ENCODE measurements around the gene IPPK. TPM values are rescaled to one million over a fixed set of nuclear protein-coding genes. Genes with fewer than 3 reads are reported as not detected.

IPPK gene
- total RNA-seq, 1 experiment from 2014 or later = 15.4 TPM

DNA sequence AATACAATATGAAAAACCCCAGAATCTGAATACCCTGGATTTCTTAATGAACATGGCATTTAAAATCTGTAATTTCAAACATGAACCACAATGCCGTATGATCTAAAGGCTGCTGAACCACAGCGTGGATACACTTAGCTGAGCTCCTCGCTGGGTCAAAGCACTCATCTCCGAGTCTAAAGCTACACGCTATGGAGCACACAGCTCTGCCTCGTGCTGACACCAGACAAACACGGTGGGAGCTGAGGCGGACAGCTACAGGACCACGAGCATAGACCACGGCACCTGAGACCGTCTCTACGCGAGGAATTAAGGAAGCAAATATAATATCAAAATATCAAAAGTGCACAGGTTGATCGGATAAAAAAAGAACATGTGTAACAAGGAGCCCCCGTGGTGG is 42.8 kb upstream of the IPPK start:
- POLR2A ChIA-PET = no interaction called here
- BruUV-seq (replicated peaks) = no TSS peak
- intact Hi-C loops (cut with micrococcal nuclease) = no loop called here

More for the DNA sequence above, 42.8 kb upstream of the IPPK start:
- Histone ChIP-seq H3K4me2 (ENCODE audit: low read length) (no peak overlapping the region), H3K4me1 (ENCODE audit: control insufficient read depth in 1 of 2, insufficient read depth in 2 of 2, low read length in 2 of 2) (no peaks in the 10 kb centered on the region), H3K9ac (ENCODE audit: low read length) (no peak overlapping the region), H3K9me3 (ENCODE audit: control insufficient read depth in 1 of 2, insufficient read depth in 1 of 2, low read depth in 1 of 2, low read length in 2 of 2) (no peaks in the 10 kb centered on the region), H3K27me3 (ENCODE audit: insufficient read depth, low read length) (no peaks in the 10 kb centered on the region), H3K4me3 (replicated peaks in 1 of 2; ENCODE audit: low read depth in 1 of 2, low read length in 2 of 2) (no peak overlapping the region), H2AFZ (ENCODE audit: low read depth, low read length, poor library complexity, severe bottlenecking) (no peak overlapping the region), H3K79me2 (ENCODE audit: insufficient read depth, low read length) (no peaks in the 10 kb centered on the region; the same call in 1 of the 2 replicates), H4K20me1 (ENCODE audit: insufficient read depth) (no peaks in the 10 kb centered on the region; the same call in 1 of the 2 replicates), H3K27ac (ENCODE audit: low read depth, low read length) (no peak overlapping the region), H3K36me3 (ENCODE audit: control insufficient read depth in 1 of 2, insufficient read depth in 2 of 2, low read length in 2 of 2) (peaks cover 31 to 39% of the 10 kb centered on the region in 2 experiments; a peak in 3 of 4 replicates), H3K9me2 (ENCODE audit: insufficient read depth) (no peaks in the 10 kb centered on the region)
- no peak for ATAC-seq
- DNase-seq (ENCODE audit: low read depth, low spot score) = no peak
- RAD21 ChIA-PET (ENCODE audit: low non-redundant PET in 1 of 2, low total read pairs in 2 of 2, uncharacterized antibody in 2 of 2, unreplicated experiment in 2 of 2) = no interaction called here
- no peak for TF ChIP-seq EZH2phosphoT487 (IDR thresholded peaks at IDR 0.05; ENCODE audit: borderline replicate concordance)
- no peak for TF ChIP-seq TCF7L2 (IDR thresholded peaks at IDR 0.05; ENCODE audit: borderline replicate concordance, extremely low read depth, insufficient read depth, insufficient read length)
- TF ChIP-seq CBX3 (IDR thresholded peaks at IDR 0.05; ENCODE audit: low read depth) = no peak
- TF ChIP-seq, protein P1, sequence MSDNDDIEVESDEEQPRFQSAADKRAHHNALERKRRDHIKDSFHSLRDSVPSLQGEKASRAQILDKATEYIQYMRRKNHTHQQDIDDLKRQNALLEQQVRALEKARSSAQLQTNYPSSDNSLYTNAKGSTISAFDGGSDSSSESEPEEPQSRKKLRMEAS (IDR thresholded peaks at IDR 0.05) = no peak
- TF ChIP-seq FOSL1 (IDR thresholded peaks at IDR 0.05; ENCODE audit: low read depth) = no peak
- TF ChIP-seq ZNF274 (IDR thresholded peaks at IDR 0.05; ENCODE audit: low read depth, low read length) = no peak
- TF ChIP-seq SP1 (IDR thresholded peaks at IDR 0.05; ENCODE audit: low read depth) = no peak
- TF ChIP-seq, protein P2, sequence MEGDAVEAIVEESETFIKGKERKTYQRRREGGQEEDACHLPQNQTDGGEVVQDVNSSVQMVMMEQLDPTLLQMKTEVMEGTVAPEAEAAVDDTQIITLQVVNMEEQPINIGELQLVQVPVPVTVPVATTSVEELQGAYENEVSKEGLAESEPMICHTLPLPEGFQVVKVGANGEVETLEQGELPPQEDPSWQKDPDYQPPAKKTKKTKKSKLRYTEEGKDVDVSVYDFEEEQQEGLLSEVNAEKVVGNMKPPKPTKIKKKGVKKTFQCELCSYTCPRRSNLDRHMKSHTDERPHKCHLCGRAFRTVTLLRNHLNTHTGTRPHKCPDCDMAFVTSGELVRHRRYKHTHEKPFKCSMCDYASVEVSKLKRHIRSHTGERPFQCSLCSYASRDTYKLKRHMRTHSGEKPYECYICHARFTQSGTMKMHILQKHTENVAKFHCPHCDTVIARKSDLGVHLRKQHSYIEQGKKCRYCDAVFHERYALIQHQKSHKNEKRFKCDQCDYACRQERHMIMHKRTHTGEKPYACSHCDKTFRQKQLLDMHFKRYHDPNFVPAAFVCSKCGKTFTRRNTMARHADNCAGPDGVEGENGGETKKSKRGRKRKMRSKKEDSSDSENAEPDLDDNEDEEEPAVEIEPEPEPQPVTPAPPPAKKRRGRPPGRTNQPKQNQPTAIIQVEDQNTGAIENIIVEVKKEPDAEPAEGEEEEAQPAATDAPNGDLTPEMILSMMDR (IDR thresholded peaks at IDR 0.05 in 2 of 3, conservative IDR thresholded peaks at IDR 0.05 in 1 of 3; ENCODE audit: borderline replicate concordance in 1 of 3, insufficient read depth in 1 of 3, low read depth in 2 of 3, low read length in 2 of 3) = no peak
- TF ChIP-seq ELF1 (IDR thresholded peaks at IDR 0.05; ENCODE audit: borderline replicate concordance, low read depth) = no peak
- TF ChIP-seq, protein P3, sequence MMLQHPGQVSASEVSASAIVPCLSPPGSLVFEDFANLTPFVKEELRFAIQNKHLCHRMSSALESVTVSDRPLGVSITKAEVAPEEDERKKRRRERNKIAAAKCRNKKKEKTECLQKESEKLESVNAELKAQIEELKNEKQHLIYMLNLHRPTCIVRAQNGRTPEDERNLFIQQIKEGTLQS (IDR thresholded peaks at IDR 0.05) = no peak
- no peak for TF ChIP-seq EZH2 (IDR thresholded peaks at IDR 0.05)
- CTCF ChIA-PET = no interaction called here

Measured in HCT116 (cell line).